HepG2 (cell line): ENCODE data around the gene CDC34. TPM values are rescaled to one million over a fixed set of nuclear protein-coding genes. Genes with fewer than 3 reads are reported as not detected.

Experiments used
- ATAC-seq: fragments of 200-7000 bp; cut with Tn5 transposase; 3 replicates; pipeline ENCODE4 v1.9.1; 2020; ENCODE audit warnings: mild to moderate bottlenecking, moderate library complexity
- BruUV-seq: library from RNA; stranded (reverse); fragments of 400-500 nt; replicated peaks from 2 replicates; lab custom pipeline; 2021; lab: Mats Ljungman, UMichigan
- CTCF ChIA-PET: fragments of 300-600 bp; formaldehyde crosslinking; extraction: SDS; loops from one replicate; lab custom pipeline; 2021; ENCODE audit warnings: low total read pairs, inconsistent platforms, low intra/inter-chr PET ratio; lab: Yijun Ruan, JAX
- POLR2A ChIA-PET: fragments of 350-600 bp; sonication (Branson Sonifier 250); formaldehyde crosslinking; loops from one replicate; lab custom pipeline; 2020; ENCODE audit warnings: antibody characterized with exemption, inconsistent platforms; lab: Yijun Ruan, JAX
- DNase-seq: peaks from one replicate; pipeline ENCODE4 v3.0.0-alpha.2; 2015; ENCODE audit warnings: low spot score
- FAIRE-seq: peaks from 3 replicates; lab custom pipeline; 2011; peaks lifted over from hg19 to GRCh38; lab: Jason Lieb, UNC
- H2AFZ ChIP-seq: one replicate; pipeline ENCODE4 v1.6.1; 2011; ENCODE audit warnings: low read length, inconsistent platforms
- H3K27ac ChIP-seq: fragments of 300-600 bp; 3 replicates; pipeline ENCODE4 v1.8.0; 2011; ENCODE audit warnings: mixed run types, mild to moderate bottlenecking, mixed read lengths, low read length, inconsistent platforms; ENCODE audit not compliant: insufficient read depth; ENCODE audit errors: extremely low read length
- H3K27me3 ChIP-seq, 2 experiments: fragments of 200-600 bp in 1 of 2; 2 replicates in 1 of 2; 3 replicates in 1 of 2; pipeline versions ENCODE4 v1.6.0 to v1.8.0; 2011; ENCODE audit warnings: low read length in 2 of 2, mild to moderate bottlenecking in 2 of 2, moderate library complexity in 2 of 2, inconsistent platforms in 1 of 2; ENCODE audit not compliant: insufficient read depth in 2 of 2, control insufficient read depth in 1 of 2
- H3K36me3 ChIP-seq, 2 experiments: fragments of 200-600 bp in 1 of 2; replicated peaks in 1 of 2; 2 replicates in 1 of 2; 3 replicates in 1 of 2; pipeline versions ENCODE4 v1.5.1 to v1.8.0; 2011; ENCODE audit warnings: low read length in 2 of 2, inconsistent platforms in 1 of 2; ENCODE audit not compliant: insufficient read depth in 2 of 2, control insufficient read depth in 1 of 2
- H3K4me1 ChIP-seq: 2 replicates; pipeline ENCODE4 v1.5.1; 2012; ENCODE audit warnings: low read length, inconsistent platforms; ENCODE audit not compliant: insufficient read depth
- H3K4me2 ChIP-seq: 2 replicates; pipeline ENCODE4 v1.6.0; 2011; ENCODE audit warnings: low read depth, low read length, inconsistent platforms
- H3K4me3 ChIP-seq, 3 experiments: fragments of 200-600 bp in 1 of 3; sonication (generic), shearing (Covaris generic) in 1 of 3; replicated peaks in 1 of 3; 2 replicates each; pipeline ENCODE4 v1.5.1; 2011 to 2016; ENCODE audit warnings: low read length in 3 of 3, inconsistent platforms in 2 of 3, low read depth in 2 of 3, mild to moderate bottlenecking in 2 of 3, control low read depth in 1 of 3, mixed read lengths in 1 of 3; ENCODE audit not compliant: insufficient read depth in 1 of 3
- H3K79me2 ChIP-seq: one replicate; pipeline ENCODE4 v1.6.1; 2011; ENCODE audit warnings: low read length, inconsistent platforms; ENCODE audit not compliant: insufficient read depth
- H3K9ac ChIP-seq: 2 replicates; pipeline ENCODE4 v1.6.0; 2011; ENCODE audit warnings: mild to moderate bottlenecking, low read depth, low read length, inconsistent platforms; ENCODE audit not compliant: insufficient read depth
- H3K9me3 ChIP-seq: 2 replicates; pipeline ENCODE4 v1.5.1; 2012; ENCODE audit warnings: mild to moderate bottlenecking, low read length
- H4K20me1 ChIP-seq: 2 replicates; pipeline ENCODE4 v1.6.0; 2011; ENCODE audit warnings: inconsistent platforms, mild to moderate bottlenecking, low read length, moderate library complexity; ENCODE audit not compliant: insufficient read depth
- ESRRA ChIP-seq: sonication (generic); formaldehyde crosslinking; IDR thresholded peaks from 2 replicates; pipeline ENCODE4 v1.5.1; 2020; ENCODE audit warnings: mild to moderate bottlenecking, low read depth, missing genetic modification reagents
- ZFP82 ChIP-seq: sonication (generic); formaldehyde crosslinking; IDR thresholded peaks from 2 replicates; pipeline ENCODE4 v1.5.1; 2020; ENCODE audit warnings: mild to moderate bottlenecking, missing genetic modification reagents, borderline replicate concordance
- ZNF564 ChIP-seq: sonication (generic); formaldehyde crosslinking; IDR thresholded peaks from 2 replicates; pipeline ENCODE4 v1.8.1; 2023; ENCODE audit warnings: mild to moderate bottlenecking, missing genetic modification reagents
- ZXDC ChIP-seq: sonication (generic); formaldehyde crosslinking; IDR thresholded peaks from 2 replicates; pipeline ENCODE4 v1.5.0; 2020; ENCODE audit warnings: mild to moderate bottlenecking, missing genetic modification reagents
- WGBS: methylation state at CpG from one replicate; pipeline ENCODE4 v1.1.6; 2017; ENCODE audit warnings: low lambda C conversion rate; 5-methylcytosine and 5-hydroxymethylcytosine counted together
- in situ Hi-C: cut with HindIII; loops from 2 replicates; pipeline ENCODE4 v1.10.0; 2017; ENCODE audit warnings: low pct_unique_long_range_greater_than_20kb; ENCODE audit not compliant: extremely low pct_ligation_motif_present
- intact Hi-C: fragments of 100-400 bp; cut with micrococcal nuclease; formaldehyde crosslinking; loops from one replicate; pipeline ENCODE4 v1.10.0; 2022; ENCODE audit not compliant: unreplicated experiment
- polyA plus RNA-seq, 8 experiments: library from polyadenylated mRNA; depleted of rRNA in 3 of 8; stranded (reverse) in 7 of 8; unstranded in 1 of 8; fragments of >200 nt; fragmentation: Illumina TruSeq in 4 of 8; extraction: Trizol in 4 of 8; gene quantifications; 2 replicates each; pipeline versions ENCODE4 v1.2.1 to v1.2.3, GENCODE V29; 2011 to 2016; ENCODE audit warnings: low read depth in 4 of 8, missing spikeins in 1 of 8, mixed read lengths in 1 of 8; ENCODE audit not compliant: insufficient read depth in 1 of 8
- total RNA-seq, 5 experiments: library from RNA; depleted of rRNA; stranded (reverse); fragments of >200 nt; fragmentation: Illumina TruSeq; extraction: Trizol; gene quantifications; 2 replicates each; pipeline ENCODE4 v1.2.3, GENCODE V29; 2016; ENCODE audit warnings: low read depth in 1 of 5

The CDC34 gene
- total and polyA plus RNA-seq, 2 of the 13 experiments (the other 11 are each of a cell fraction or from before 2014, with no cell fraction given), result 138 to 150 TPM

DNA sequence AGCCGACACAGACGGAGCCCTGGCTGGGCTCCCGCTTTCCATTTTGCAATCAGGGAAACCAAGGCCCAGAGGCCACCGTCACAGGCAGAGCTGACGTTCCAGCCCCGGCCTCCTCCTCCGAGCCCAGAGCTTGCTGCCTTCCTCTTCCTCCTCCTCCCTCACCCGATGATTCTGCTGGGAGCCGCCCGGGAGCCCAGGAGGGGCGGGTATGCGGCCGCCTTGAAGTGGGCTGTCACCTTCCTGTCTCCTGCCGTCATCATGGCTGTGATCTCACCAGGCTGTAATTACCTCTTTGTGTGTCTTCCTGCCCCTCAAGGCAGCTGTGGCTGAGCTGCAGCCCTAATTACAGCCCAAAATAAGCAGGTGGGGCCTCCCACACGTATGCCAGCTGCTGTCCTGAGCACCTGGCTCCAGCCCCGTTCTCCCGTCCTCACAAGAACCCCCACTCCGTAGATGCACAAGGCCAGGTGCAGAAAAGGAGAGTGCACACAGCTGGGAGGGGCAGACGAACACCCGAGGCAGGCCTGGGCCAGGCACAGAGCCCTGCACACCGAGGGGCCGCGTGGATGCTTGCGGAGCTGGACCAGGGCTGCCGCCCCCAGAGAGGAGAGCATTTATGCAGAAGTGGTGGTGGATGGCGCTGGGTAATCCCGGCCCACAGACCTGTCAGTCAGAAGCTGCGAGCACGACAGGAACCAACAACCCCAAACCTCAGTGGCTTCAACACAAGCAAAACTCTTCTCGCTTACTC is 20.3 kb upstream of the CDC34 start:
- Histone ChIP-seq H3K79me2 (no peaks in the 10 kb centered on the region), H3K4me2 (peak overlapping the region; percentile 34; the same call in 1 of the 2 replicates), H3K4me1 (peaks cover 41% of the 10 kb centered on the region), H3K36me3 (no peaks in the 10 kb centered on the region), H3K27me3 (no peaks in the 10 kb centered on the region)
- 87% methylated on average over 22 of the region's 30 CpGs for WGBS
- intact Hi-C loops, result no loop called here
- no peak for DNase-seq
- 0 out of 2 replicates have a peak, but pooled peaks have one; percentile 46 for TF ChIP-seq ZFP82
- TF ChIP-seq ZNF564 (CRISPR knock-in tag), result no peak
- TF ChIP-seq ZXDC (CRISPR knock-in tag), result no peak
- TF ChIP-seq ESRRA (CRISPR knock-in tag), result no peak
- TF ChIP-seq, all 625 proteins: peak for 1
- CTCF ChIA-PET, result interaction anchor here (1.4 to 1.6 kb wide), 3 partner anchors 16 to 127 kb away, joined by 5 to 16 read pairs (median 9); partner anchors contain the start of gene CDC34
- FAIRE-seq (no peak), ATAC-seq (no peak)
- H4K20me1 ChIP-seq, result no peaks in the 10 kb centered on the region; the same call in 1 of the 2 replicates
- no peak overlapping the region for H2AFZ ChIP-seq
- H3K9ac ChIP-seq, result no peak overlapping the region
- POLR2A ChIA-PET, result interaction anchor here (0.9 to 1.8 kb wide), 6 partner anchors 9 to 170 kb away, joined by 3 to 32 read pairs (median 6); partner anchors contain the start of gene CDC34
- in situ Hi-C loops, result no loop called here
- no peak overlapping the region; a peak in 1 of 6 replicates for H3K4me3 ChIP-seq
- no peaks in the 10 kb centered on the region for H3K9me3 ChIP-seq
- no peak overlapping the region for H3K27ac ChIP-seq
- BruUV-seq, result no TSS peak
